ENCODE measurements around the gene ADD1. TPM values are rescaled to one million over a fixed set of nuclear protein-coding genes. Genes with fewer than 3 reads are reported as not detected.

ADD1 gene
- total and polyA plus RNA-seq, 2 of the 13 experiments (the other 11 are each of a cell fraction or from before 2014, with no cell fraction given): 73.9 to 122 TPM

GRCh38 chr4:2937146-2937857 lies 93.7 kb downstream of the ADD1 start (continued):
- no peak for TF ChIP-seq AKNA (CRISPR knock-in tag; IDR thresholded peaks at IDR 0.05; ENCODE audit: borderline replicate concordance)
- TF ChIP-seq ZNF143 (CRISPR knock-in tag; IDR thresholded peaks at IDR 0.05): peak; percentile 68
- peak; percentile 65; the same call in 1 of the 2 replicates for TF ChIP-seq POLR2AphosphoS2 (IDR thresholded peaks at IDR 0.05; ENCODE audit: low read depth, low read length)
- TF ChIP-seq BCL6 (CRISPR knock-in tag; IDR thresholded peaks at IDR 0.05): peak; percentile 97
- no peak for TF ChIP-seq GTF3A (CRISPR knock-in tag; conservative IDR thresholded peaks at IDR 0.05)
- TF ChIP-seq, protein P1, sequence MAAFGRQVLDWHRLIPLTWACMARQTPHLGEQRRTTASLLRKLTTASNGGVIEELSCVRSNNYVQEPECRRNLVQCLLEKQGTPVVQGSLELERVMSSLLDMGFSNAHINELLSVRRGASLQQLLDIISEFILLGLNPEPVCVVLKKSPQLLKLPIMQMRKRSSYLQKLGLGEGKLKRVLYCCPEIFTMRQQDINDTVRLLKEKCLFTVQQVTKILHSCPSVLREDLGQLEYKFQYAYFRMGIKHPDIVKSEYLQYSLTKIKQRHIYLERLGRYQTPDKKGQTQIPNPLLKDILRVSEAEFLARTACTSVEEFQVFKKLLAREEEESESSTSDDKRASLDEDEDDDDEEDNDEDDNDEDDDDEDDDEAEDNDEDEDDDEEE (CRISPR knock-in tag; IDR thresholded peaks at IDR 0.05): no peak
- peak; percentile 45; the same call in 1 of the 2 replicates for TF ChIP-seq ZNF331 (CRISPR knock-in tag; IDR thresholded peaks at IDR 0.05)
- TF ChIP-seq ZFP82 (CRISPR knock-in tag; IDR thresholded peaks at IDR 0.05; ENCODE audit: borderline replicate concordance): no peak
- peak; percentile 77 for TF ChIP-seq PPARG (CRISPR knock-in tag; conservative IDR thresholded peaks at IDR 0.05)
- TF ChIP-seq ZNF576 (CRISPR knock-in tag; IDR thresholded peaks at IDR 0.05): no peak
- peak; percentile 22; the same call in 1 of the 2 replicates for TF ChIP-seq SSRP1 (CRISPR knock-in tag; IDR thresholded peaks at IDR 0.05)
- TF ChIP-seq, protein P2, sequence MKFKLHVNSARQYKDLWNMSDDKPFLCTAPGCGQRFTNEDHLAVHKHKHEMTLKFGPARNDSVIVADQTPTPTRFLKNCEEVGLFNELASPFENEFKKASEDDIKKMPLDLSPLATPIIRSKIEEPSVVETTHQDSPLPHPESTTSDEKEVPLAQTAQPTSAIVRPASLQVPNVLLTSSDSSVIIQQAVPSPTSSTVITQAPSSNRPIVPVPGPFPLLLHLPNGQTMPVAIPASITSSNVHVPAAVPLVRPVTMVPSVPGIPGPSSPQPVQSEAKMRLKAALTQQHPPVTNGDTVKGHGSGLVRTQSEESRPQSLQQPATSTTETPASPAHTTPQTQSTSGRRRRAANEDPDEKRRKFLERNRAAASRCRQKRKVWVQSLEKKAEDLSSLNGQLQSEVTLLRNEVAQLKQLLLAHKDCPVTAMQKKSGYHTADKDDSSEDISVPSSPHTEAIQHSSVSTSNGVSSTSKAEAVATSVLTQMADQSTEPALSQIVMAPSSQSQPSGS (CRISPR knock-in tag; IDR thresholded peaks at IDR 0.05): peak; percentile 71
- no peak for TF ChIP-seq ZNF512B (CRISPR knock-in tag; IDR thresholded peaks at IDR 0.05; ENCODE audit: borderline replicate concordance)
- TF ChIP-seq HES4 (CRISPR knock-in tag; IDR thresholded peaks at IDR 0.05; ENCODE audit: borderline replicate concordance): no peak
- TF ChIP-seq ZNF235 (CRISPR knock-in tag; IDR thresholded peaks at IDR 0.05; ENCODE audit: borderline replicate concordance): no peak
- no peak for TF ChIP-seq KLF13 (CRISPR knock-in tag; IDR thresholded peaks at IDR 0.05)
- TF ChIP-seq PHF21A (CRISPR knock-in tag; IDR thresholded peaks at IDR 0.05): peak; percentile 77; the same call in 1 of the 2 replicates
